HepG2 (cell line): ENCODE results near the gene ARRDC1. TPM values are rescaled to one million over a fixed set of nuclear protein-coding genes. Genes with fewer than 3 reads are reported as not detected.

ENCODE experiments used
- ATF7 ChIP-seq, 2 experiments: fragments of 450-650 bp in 1 of 2; sonication (generic) in 1 of 2; formaldehyde crosslinking in 1 of 2; IDR thresholded peaks; 2 replicates each; pipeline versions ENCODE4 v1.4.0 to v1.6.1; 2016 to 2020; ENCODE audit warnings: antibody characterized with exemption in 1 of 2, mild to moderate bottlenecking in 1 of 2, missing genetic modification reagents in 1 of 2
- CEBPB ChIP-seq: IDR thresholded peaks from 2 replicates; pipeline ENCODE4 v1.6.1; 2011; ENCODE audit warnings: low read depth, low read length, improper control_type of control experiment, borderline replicate concordance
- GLI4 ChIP-seq: sonication (generic); formaldehyde crosslinking; IDR thresholded peaks from 2 replicates; pipeline ENCODE4 v1.5.1; 2020; ENCODE audit warnings: missing genetic modification reagents, mild to moderate bottlenecking, moderate library complexity, borderline replicate concordance
- KDM3A ChIP-seq: IDR thresholded peaks from 2 replicates; pipeline ENCODE4 v1.6.1; 2018; ENCODE audit warnings: low read depth, missing compliant biosample characterization
- KLF9 ChIP-seq: IDR thresholded peaks from 2 replicates; pipeline ENCODE4 v1.6.1; 2016; ENCODE audit warnings: low read depth
- KMT2A ChIP-seq: sonication (generic); formaldehyde crosslinking; IDR thresholded peaks from 2 replicates; pipeline ENCODE4 v1.4.0; 2020; ENCODE audit warnings: missing genetic modification reagents
- MBD4 ChIP-seq: IDR thresholded peaks from 2 replicates; pipeline ENCODE4 v1.6.1; 2012; ENCODE audit warnings: low read length, inconsistent platforms, borderline replicate concordance
- NCOR1 ChIP-seq: fragments of 200-600 bp; sonication (generic); IDR thresholded peaks from 2 replicates; pipeline ENCODE4 v1.7.0; 2017; ENCODE audit warnings: antibody characterized with exemption, low read length, borderline replicate concordance
- NFYB ChIP-seq: sonication (generic); formaldehyde crosslinking; IDR thresholded peaks from 2 replicates; pipeline ENCODE4 v1.4.0; 2020; ENCODE audit warnings: missing genetic modification reagents
- NFYC ChIP-seq: IDR thresholded peaks from 2 replicates; pipeline ENCODE4 v1.6.1; 2016; ENCODE audit warnings: missing genetic modification reagents, missing compliant biosample characterization
- NONO ChIP-seq, 2 experiments: fragments of 450-650 bp in 1 of 2; sonication (generic) in 1 of 2; formaldehyde crosslinking in 1 of 2; IDR thresholded peaks in 1 of 2; conservative IDR thresholded peaks in 1 of 2; 2 replicates each; pipeline versions ENCODE4 v1.6.1 to v1.8.0; 2017 to 2022; ENCODE audit warnings: mild to moderate bottlenecking in 1 of 2, missing genetic modification reagents in 1 of 2, moderate library complexity in 1 of 2
- NR3C1 ChIP-seq: sonication (generic); formaldehyde crosslinking; IDR thresholded peaks from 2 replicates; pipeline ENCODE4 v1.4.0; 2020; ENCODE audit warnings: missing genetic modification reagents
- RFX5 ChIP-seq: IDR thresholded peaks from 2 replicates; pipeline ENCODE4 v1.6.1; 2011; ENCODE audit warnings: low read depth, low read length, improper control_type of control experiment
- RFXANK ChIP-seq: IDR thresholded peaks from 2 replicates; pipeline ENCODE4 v1.6.1; 2016
- SAFB2 ChIP-seq: sonication (generic); formaldehyde crosslinking; IDR thresholded peaks from 2 replicates; pipeline ENCODE4 v1.5.1; 2020; ENCODE audit warnings: missing genetic modification reagents, low read depth, mild to moderate bottlenecking, borderline replicate concordance
- SIN3B ChIP-seq: fragments of 150-350 bp; IDR thresholded peaks from 2 replicates; pipeline ENCODE4 v1.6.1; 2014; ENCODE audit warnings: low read length
- SOX6 ChIP-seq, 2 experiments: fragments of 450-650 bp in 1 of 2; sonication (generic) in 1 of 2; formaldehyde crosslinking in 1 of 2; IDR thresholded peaks; 2 replicates each; pipeline versions ENCODE4 v1.4.0 to v1.6.1; 2017 to 2020; ENCODE audit warnings: antibody characterized with exemption in 1 of 2, mild to moderate bottlenecking in 1 of 2, missing genetic modification reagents in 1 of 2
- U2AF1 ChIP-seq: fragments of 200-400 bp; formaldehyde crosslinking; optimal IDR thresholded peaks from 2 replicates; pipeline ENCODE3; 2017; ENCODE audit warnings: mild to moderate bottlenecking, low read depth, low read length
- YY1 ChIP-seq: IDR thresholded peaks from 2 replicates; pipeline ENCODE4 v1.6.1; 2011; ENCODE audit warnings: low read length, low read depth, moderate library complexity, mild to moderate bottlenecking; ENCODE audit not compliant: insufficient read depth, insufficient replicate concordance
- ZFP1 ChIP-seq: IDR thresholded peaks from 2 replicates; pipeline ENCODE4 v1.6.1; 2016
- ZNF225 ChIP-seq: sonication (generic); formaldehyde crosslinking; IDR thresholded peaks from 2 replicates; pipeline ENCODE4 v1.4.0; 2020; ENCODE audit warnings: mild to moderate bottlenecking, missing genetic modification reagents
- ZNF3 ChIP-seq: IDR thresholded peaks from 2 replicates; pipeline ENCODE4 v1.7.0; 2017; ENCODE audit warnings: inconsistent platforms
- ZNF30 ChIP-seq: sonication (generic); formaldehyde crosslinking; IDR thresholded peaks from 2 replicates; pipeline ENCODE4 v1.5.0; 2020; ENCODE audit warnings: mild to moderate bottlenecking, missing genetic modification reagents
- ZNF484 ChIP-seq: sonication (generic); formaldehyde crosslinking; IDR thresholded peaks from 2 replicates; pipeline ENCODE4 v1.5.1; 2020; ENCODE audit warnings: mild to moderate bottlenecking, low read depth, missing genetic modification reagents, borderline replicate concordance
- ZNF644 ChIP-seq: IDR thresholded peaks from 2 replicates; pipeline ENCODE4 v1.6.1; 2016; ENCODE audit warnings: low read depth
- ZNF670 ChIP-seq: sonication (generic); formaldehyde crosslinking; IDR thresholded peaks from 2 replicates; pipeline ENCODE4 v1.8.0; 2022; ENCODE audit warnings: mild to moderate bottlenecking, missing genetic modification reagents, borderline replicate concordance
- ZNF83 ChIP-seq: sonication (generic); formaldehyde crosslinking; IDR thresholded peaks from 2 replicates; pipeline ENCODE4 v1.4.0; 2020; ENCODE audit warnings: missing genetic modification reagents, mild to moderate bottlenecking, borderline replicate concordance
- ZSCAN12 ChIP-seq: sonication (generic); formaldehyde crosslinking; IDR thresholded peaks from 2 replicates; pipeline ENCODE4 v1.9.0; 2021; ENCODE audit warnings: mild to moderate bottlenecking, missing genetic modification reagents
- polyA plus RNA-seq, 8 experiments: library from polyadenylated mRNA; depleted of rRNA in 3 of 8; stranded (reverse) in 7 of 8; unstranded in 1 of 8; fragments of >200 nt; fragmentation: Illumina TruSeq in 4 of 8; extraction: Trizol in 4 of 8; gene quantifications; 2 replicates each; pipeline versions ENCODE4 v1.2.1 to v1.2.3, GENCODE V29; 2011 to 2016; ENCODE audit warnings: low read depth in 4 of 8, missing spikeins in 1 of 8, mixed read lengths in 1 of 8; ENCODE audit not compliant: insufficient read depth in 1 of 8
- total RNA-seq, 5 experiments: library from RNA; depleted of rRNA; stranded (reverse); fragments of >200 nt; fragmentation: Illumina TruSeq; extraction: Trizol; gene quantifications; 2 replicates each; pipeline ENCODE4 v1.2.3, GENCODE V29; 2016; ENCODE audit warnings: low read depth in 1 of 5
- TF ChIP-seq, protein P1 (sequence below): IDR thresholded peaks from 2 replicates; pipeline ENCODE4 v1.6.1; 2016; ENCODE audit warnings: low read depth, control low read depth
- TF ChIP-seq, protein P2 (sequence below): sonication (generic); formaldehyde crosslinking; IDR thresholded peaks from 2 replicates; pipeline ENCODE4 v1.9.0; 2021; ENCODE audit warnings: missing genetic modification reagents, mild to moderate bottlenecking, borderline replicate concordance

ARRDC1 gene
- total and polyA plus RNA-seq, 2 of the 13 experiments (the other 11 are each of a cell fraction or from before 2014, with no cell fraction given), result 21.7 to 44.4 TPM

- TF ChIP-seq SAFB2 (CRISPR knock-in tag), result no peak
- TF ChIP-seq NONO (IDR thresholded peaks at IDR 0.05), result no peak
- TF ChIP-seq NONO (CRISPR knock-in tag; conservative IDR thresholded peaks at IDR 0.05), result 0 out of 2 replicates have a peak, but pooled peaks have one; percentile 17
- TF ChIP-seq U2AF1, result no peak
- TF ChIP-seq SOX6 (IDR thresholded peaks at IDR 0.05), result no peak
- TF ChIP-seq SOX6 (CRISPR knock-in tag; IDR thresholded peaks at IDR 0.05), result no peak
- TF ChIP-seq NFYB (CRISPR knock-in tag), result no peak
- TF ChIP-seq RFXANK (CRISPR knock-in tag), result no peak
- TF ChIP-seq RFX5, result no peak
- peak; percentile 68; the same call in 1 of the 2 replicates for TF ChIP-seq KMT2A (CRISPR knock-in tag)
- TF ChIP-seq ZFP1, result no peak
- no peak for TF ChIP-seq ATF7 (IDR thresholded peaks at IDR 0.05)
- no peak for TF ChIP-seq ATF7 (CRISPR knock-in tag; IDR thresholded peaks at IDR 0.05)
- no peak for TF ChIP-seq ZNF484 (CRISPR knock-in tag)
- no peak for TF ChIP-seq MBD4
- TF ChIP-seq, protein P1, sequence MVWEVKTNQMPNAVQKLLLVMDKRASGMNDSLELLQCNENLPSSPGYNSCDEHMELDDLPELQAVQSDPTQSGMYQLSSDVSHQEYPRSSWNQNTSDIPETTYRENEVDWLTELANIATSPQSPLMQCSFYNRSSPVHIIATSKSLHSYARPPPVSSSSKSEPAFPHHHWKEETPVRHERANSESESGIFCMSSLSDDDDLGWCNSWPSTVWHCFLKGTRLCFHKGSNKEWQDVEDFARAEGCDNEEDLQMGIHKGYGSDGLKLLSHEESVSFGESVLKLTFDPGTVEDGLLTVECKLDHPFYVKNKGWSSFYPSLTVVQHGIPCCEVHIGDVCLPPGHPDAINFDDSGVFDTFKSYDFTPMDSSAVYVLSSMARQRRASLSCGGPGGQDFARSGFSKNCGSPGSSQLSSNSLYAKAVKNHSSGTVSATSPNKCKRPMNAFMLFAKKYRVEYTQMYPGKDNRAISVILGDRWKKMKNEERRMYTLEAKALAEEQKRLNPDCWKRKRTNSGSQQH (CRISPR knock-in tag), result peak; percentile 63; the same call in 1 of the 2 replicates
- TF ChIP-seq GLI4 (CRISPR knock-in tag), result no peak
- peak; percentile 88 for TF ChIP-seq ZNF225 (CRISPR knock-in tag)
- TF ChIP-seq YY1, result peak; percentile 84
- TF ChIP-seq KDM3A (CRISPR knock-in tag), result peak; percentile 60; the same call in 1 of the 2 replicates
- TF ChIP-seq SIN3B, result no peak
- no peak for TF ChIP-seq ZSCAN12 (CRISPR knock-in tag)
- TF ChIP-seq, protein P2, sequence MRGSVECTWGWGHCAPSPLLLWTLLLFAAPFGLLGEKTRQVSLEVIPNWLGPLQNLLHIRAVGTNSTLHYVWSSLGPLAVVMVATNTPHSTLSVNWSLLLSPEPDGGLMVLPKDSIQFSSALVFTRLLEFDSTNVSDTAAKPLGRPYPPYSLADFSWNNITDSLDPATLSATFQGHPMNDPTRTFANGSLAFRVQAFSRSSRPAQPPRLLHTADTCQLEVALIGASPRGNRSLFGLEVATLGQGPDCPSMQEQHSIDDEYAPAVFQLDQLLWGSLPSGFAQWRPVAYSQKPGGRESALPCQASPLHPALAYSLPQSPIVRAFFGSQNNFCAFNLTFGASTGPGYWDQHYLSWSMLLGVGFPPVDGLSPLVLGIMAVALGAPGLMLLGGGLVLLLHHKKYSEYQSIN (CRISPR knock-in tag), result no peak
- TF ChIP-seq NCOR1, result no peak; the same call in 1 of the 2 replicates
- no peak for TF ChIP-seq ZNF30 (CRISPR knock-in tag)
- TF ChIP-seq ZNF3 (CRISPR knock-in tag), result no peak
- TF ChIP-seq ZNF670 (CRISPR knock-in tag), result no peak; the same call in 1 of the 2 replicates
- no peak for TF ChIP-seq KLF9
- no peak for TF ChIP-seq CEBPB
- no peak for TF ChIP-seq NR3C1 (CRISPR knock-in tag)
- TF ChIP-seq ZNF83 (CRISPR knock-in tag), result 0 out of 2 replicates have a peak, but pooled peaks have one; percentile 55
- no peak for TF ChIP-seq ZNF644 (CRISPR knock-in tag)
- no peak for TF ChIP-seq NFYC (CRISPR knock-in tag)
Observed at GRCh38 chr9:137618105-137619067, 12.9 kb downstream of the ARRDC1 start, which contains the start of gene EHMT1 (continued).
